H9 (cell line): ENCODE results near the gene MEGF8. TPM values are rescaled to one million over a fixed set of nuclear protein-coding genes. Genes with fewer than 3 reads are reported as not detected.

Experiments
- DNase-seq: peaks from one replicate; pipeline ENCODE4 v3.0.0-alpha.2; 2017
- H2AFZ ChIP-seq: one replicate; pipeline ENCODE4 v1.6.1; 2013; ENCODE audit warnings: mild to moderate bottlenecking, low read length, control low read depth, moderate library complexity
- H2AK5ac ChIP-seq: 2 replicates; pipeline ENCODE4 v1.6.1; 2013; ENCODE audit warnings: low read length, control low read depth, mixed read lengths; ENCODE audit not compliant: insufficient read length
- H2BK120ac ChIP-seq: one replicate; pipeline ENCODE4 v1.6.1; 2013; ENCODE audit warnings: low read depth, mild to moderate bottlenecking, low read length, control low read depth, inconsistent platforms; ENCODE audit not compliant: poor library complexity, severe bottlenecking
- H2BK12ac ChIP-seq: 2 replicates; pipeline ENCODE4 v1.6.1; 2013; ENCODE audit warnings: low read length, control low read depth, mixed read lengths, low read depth; ENCODE audit not compliant: insufficient read length
- H2BK15ac ChIP-seq: 2 replicates; pipeline ENCODE4 v1.6.1; 2013; ENCODE audit warnings: low read depth, low read length, control low read depth
- H2BK20ac ChIP-seq: one replicate; pipeline ENCODE4 v1.6.1; 2013; ENCODE audit warnings: low read depth, mild to moderate bottlenecking, low read length, control low read depth, inconsistent platforms; ENCODE audit not compliant: poor library complexity, severe bottlenecking
- H2BK5ac ChIP-seq: 2 replicates; pipeline ENCODE4 v1.6.1; 2013; ENCODE audit warnings: low read length, control low read depth, mixed read lengths; ENCODE audit not compliant: insufficient read length
- H3K14ac ChIP-seq: 2 replicates; pipeline ENCODE4 v1.6.1; 2013; ENCODE audit warnings: low read length, control low read depth; ENCODE audit not compliant: insufficient read depth
- H3K18ac ChIP-seq: 2 replicates; pipeline ENCODE4 v1.6.1; 2013; ENCODE audit warnings: low read depth, mild to moderate bottlenecking, mixed read lengths, low read length, control low read depth; ENCODE audit not compliant: insufficient read length
- H3K23ac ChIP-seq: 2 replicates; pipeline ENCODE4 v1.6.1; 2013; ENCODE audit warnings: low read length, control low read depth, mixed read lengths, low read depth; ENCODE audit not compliant: insufficient read length
- H3K23me2 ChIP-seq: 2 replicates; pipeline ENCODE4 v1.6.1; 2013; ENCODE audit warnings: low read depth, mild to moderate bottlenecking, mixed read lengths, low read length, control low read depth; ENCODE audit not compliant: insufficient read length, poor library complexity, severe bottlenecking
- H3K27ac ChIP-seq: 2 replicates; pipeline ENCODE4 v1.5.1; 2013; ENCODE audit warnings: low read length, control low read depth, mixed read lengths, low read depth; ENCODE audit not compliant: insufficient read length
- H3K27me3 ChIP-seq: 2 replicates; pipeline ENCODE4 v1.6.1; 2013; ENCODE audit warnings: low read length, control low read depth, inconsistent platforms; ENCODE audit not compliant: insufficient read depth
- H3K4ac ChIP-seq: 2 replicates; pipeline ENCODE4 v1.6.1; 2013; ENCODE audit warnings: low read depth, mild to moderate bottlenecking, control low read depth, inconsistent platforms, low read length, moderate library complexity
- H3K4me1 ChIP-seq: 2 replicates; pipeline ENCODE4 v1.6.1; 2013; ENCODE audit warnings: low read length, control low read depth, inconsistent platforms; ENCODE audit not compliant: insufficient read depth
- H3K4me2 ChIP-seq: 2 replicates; pipeline ENCODE4 v1.6.1; 2013; ENCODE audit warnings: low read length, control low read depth, mixed read lengths; ENCODE audit not compliant: insufficient read length, insufficient read depth
- H3K56ac ChIP-seq: 2 replicates; pipeline ENCODE4 v1.6.1; 2013; ENCODE audit warnings: low read depth, mild to moderate bottlenecking, mixed read lengths, low read length, control low read depth; ENCODE audit not compliant: insufficient read length
- H3K79me1 ChIP-seq: 2 replicates; pipeline ENCODE4 v1.6.1; 2013; ENCODE audit warnings: low read depth, mild to moderate bottlenecking, moderate library complexity, low read length, control low read depth, inconsistent platforms; ENCODE audit not compliant: insufficient read depth, poor library complexity, severe bottlenecking
- H3K79me2 ChIP-seq: 2 replicates; pipeline ENCODE4 v1.6.1; 2013; ENCODE audit warnings: low read length, control low read depth, inconsistent platforms; ENCODE audit not compliant: insufficient read depth
- H3K9ac ChIP-seq: 2 replicates; pipeline ENCODE4 v1.6.1; 2013; ENCODE audit warnings: low read length, control low read depth, mixed read lengths; ENCODE audit not compliant: insufficient read length; ENCODE audit errors: extremely low read depth
- H3K9me3 ChIP-seq: one replicate; pipeline ENCODE4 v1.6.1; 2013; ENCODE audit warnings: low read depth, low read length, inconsistent platforms; ENCODE audit not compliant: control insufficient read depth
- H3T11ph ChIP-seq: one replicate; pipeline ENCODE4 v1.6.1; 2013; ENCODE audit warnings: mild to moderate bottlenecking, low read length, control low read depth, inconsistent platforms
- H4K20me1 ChIP-seq: one replicate; pipeline ENCODE4 v1.6.1; 2013; ENCODE audit not compliant: control insufficient read depth, insufficient read length, insufficient read depth
- H4K5ac ChIP-seq: 2 replicates; pipeline ENCODE4 v1.6.1; 2013; ENCODE audit warnings: low read depth, mild to moderate bottlenecking, mixed read lengths, low read length, control low read depth; ENCODE audit not compliant: insufficient read length
- H4K8ac ChIP-seq: replicated peaks from 2 replicates; pipeline ENCODE4 v1.6.1; 2013; ENCODE audit warnings: low read length, control low read depth, mixed read lengths, low read depth; ENCODE audit not compliant: insufficient read length
- H4K91ac ChIP-seq: 2 replicates; pipeline ENCODE4 v1.6.1; 2013; ENCODE audit warnings: low read depth, mild to moderate bottlenecking, moderate library complexity, mixed read lengths, low read length, control low read depth; ENCODE audit not compliant: insufficient read length
- H3K27ac Mint-ChIP-seq, 3 experiments: 2 replicates in 2 of 3; 3 replicates in 1 of 3; pipeline ENCODE4 v1.8.0; 2020 to 2021; ENCODE audit warnings: mixed read lengths in 3 of 3, mild to moderate bottlenecking in 1 of 3, moderate library complexity in 1 of 3
- H3K27me3 Mint-ChIP-seq: 2 replicates; pipeline ENCODE4 v1.8.0; 2021; ENCODE audit warnings: low read depth, mild to moderate bottlenecking, moderate library complexity, mixed read lengths
- H3K36me3 Mint-ChIP-seq, 3 experiments: 2 replicates in 2 of 3; 3 replicates in 1 of 3; pipeline ENCODE4 v1.8.0; 2020 to 2021; ENCODE audit warnings: low read depth in 3 of 3, mixed read lengths in 3 of 3; ENCODE audit not compliant: insufficient read depth in 1 of 3
- H3K4me1 Mint-ChIP-seq, 2 experiments: 2 replicates each; pipeline ENCODE4 v1.8.0; 2020; ENCODE audit warnings: mixed read lengths in 2 of 2
- H3K4me3 Mint-ChIP-seq, 2 experiments: 2 replicates in 1 of 2; 3 replicates in 1 of 2; pipeline ENCODE4 v1.8.0; 2020 to 2021; ENCODE audit warnings: mild to moderate bottlenecking in 2 of 2, mixed read lengths in 2 of 2, moderate library complexity in 1 of 2
- H3K9me3 Mint-ChIP-seq, 2 experiments: 2 replicates in 1 of 2; 3 replicates in 1 of 2; pipeline ENCODE4 v1.8.0; 2020; ENCODE audit warnings: mild to moderate bottlenecking in 2 of 2, mixed read lengths in 2 of 2, moderate library complexity in 1 of 2
- WGBS: extraction: QIAGEN DNeasy Blood & Tissue Kit; methylation state at CpG from one replicate; pipeline ENCODE4 v1.1.7; 2013; ENCODE audit warnings: missing lambda C conversion rate, low lambda C conversion rate, mixed read lengths; ENCODE audit not compliant: insufficient read length; ENCODE audit errors: extremely low coverage; 5-methylcytosine and 5-hydroxymethylcytosine counted together
- total RNA-seq: library from RNA; stranded (reverse); gene quantifications from 2 replicates; pipeline ENCODE4 v1.2.1, GENCODE V29; 2021
- TF ChIP-seq, protein P1 (sequence below): fragments of 200-600 bp; sonication (generic); conservative IDR thresholded peaks from 3 replicates; pipeline ENCODE4 v1.8.0; 2021; ENCODE audit warnings: antibody characterized with exemption, mild to moderate bottlenecking

Gene MEGF8
- total RNA-seq, 1 experiment from 2014 or later: 28.4 TPM

GRCh38 chr19:42312370-42312769 lies 13.1 kb upstream of the MEGF8 start:
- H3K9ac ChIP-seq: no peak overlapping the region
- H3K23me2 ChIP-seq: peaks cover 3% of the 10 kb centered on the region
- H3K4me1 Mint-ChIP-seq: peaks cover 9 to 20% of the 10 kb centered on the region in 2 experiments
- H2AFZ ChIP-seq: no peak overlapping the region
- H3K27ac Mint-ChIP-seq: peak overlapping the region in 1 of 3 experiments; percentile 52; a peak in 1 of 7 replicates
- no peak overlapping the region for H3K27ac ChIP-seq
- no peak overlapping the region for H4K5ac ChIP-seq
- peaks cover 62% of the 10 kb centered on the region for H3K27me3 Mint-ChIP-seq
- no peaks in the 10 kb centered on the region for H3K79me1 ChIP-seq
- no peak overlapping the region for H3T11ph ChIP-seq
- no peak overlapping the region for H4K8ac ChIP-seq
- H2BK5ac ChIP-seq: no peak overlapping the region
- no peak overlapping the region for H2BK120ac ChIP-seq
- no peak overlapping the region for H2BK12ac ChIP-seq
- H2AK5ac ChIP-seq: no peak overlapping the region
- no peak overlapping the region for H3K4me2 ChIP-seq
- no peak overlapping the region for H3K56ac ChIP-seq
- H3K79me2 ChIP-seq: no peaks in the 10 kb centered on the region
- no peaks in the 10 kb centered on the region for H3K4me1 ChIP-seq
- H3K36me3 Mint-ChIP-seq: no peaks in the 10 kb centered on the region; a peak in 1 of 7 replicates
- no peak overlapping the region for H2BK20ac ChIP-seq
- H3K9me3 Mint-ChIP-seq: no peaks in the 10 kb centered on the region
- no peak overlapping the region for H3K14ac ChIP-seq
- TF ChIP-seq, protein P1, sequence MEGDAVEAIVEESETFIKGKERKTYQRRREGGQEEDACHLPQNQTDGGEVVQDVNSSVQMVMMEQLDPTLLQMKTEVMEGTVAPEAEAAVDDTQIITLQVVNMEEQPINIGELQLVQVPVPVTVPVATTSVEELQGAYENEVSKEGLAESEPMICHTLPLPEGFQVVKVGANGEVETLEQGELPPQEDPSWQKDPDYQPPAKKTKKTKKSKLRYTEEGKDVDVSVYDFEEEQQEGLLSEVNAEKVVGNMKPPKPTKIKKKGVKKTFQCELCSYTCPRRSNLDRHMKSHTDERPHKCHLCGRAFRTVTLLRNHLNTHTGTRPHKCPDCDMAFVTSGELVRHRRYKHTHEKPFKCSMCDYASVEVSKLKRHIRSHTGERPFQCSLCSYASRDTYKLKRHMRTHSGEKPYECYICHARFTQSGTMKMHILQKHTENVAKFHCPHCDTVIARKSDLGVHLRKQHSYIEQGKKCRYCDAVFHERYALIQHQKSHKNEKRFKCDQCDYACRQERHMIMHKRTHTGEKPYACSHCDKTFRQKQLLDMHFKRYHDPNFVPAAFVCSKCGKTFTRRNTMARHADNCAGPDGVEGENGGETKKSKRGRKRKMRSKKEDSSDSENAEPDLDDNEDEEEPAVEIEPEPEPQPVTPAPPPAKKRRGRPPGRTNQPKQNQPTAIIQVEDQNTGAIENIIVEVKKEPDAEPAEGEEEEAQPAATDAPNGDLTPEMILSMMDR: no peak
- H3K4me3 Mint-ChIP-seq: peak overlapping the region; percentile 72 to 86
- H3K23ac ChIP-seq: no peak overlapping the region
- H4K91ac ChIP-seq: no peak overlapping the region
- no CpG with 5 or more reads among the region's 5 CpGs for WGBS
- DNase-seq: no peak
- no peaks in the 10 kb centered on the region for H3K9me3 ChIP-seq
- no peak overlapping the region for H3K18ac ChIP-seq
- H3K4ac ChIP-seq: no peak overlapping the region
- peaks cover 3% of the 10 kb centered on the region; the same call in 1 of the 2 replicates for H3K27me3 ChIP-seq
- H4K20me1 ChIP-seq: no peaks in the 10 kb centered on the region
- no peak overlapping the region for H2BK15ac ChIP-seq
